PC-3 (cell line): ENCODE results near the gene RABEPK.
"Not testable (repeated sequence)": the region's sequence is repeated elsewhere in the genome, so short reads cannot be mapped to it uniquely, and the experiment has no call there.

Source experiments
- CTCF ChIP-seq: fragments of 300-600 bp; sonication (generic); conservative IDR thresholded peaks from 2 replicates; pipeline ENCODE4 v1.5.1; 2017; ENCODE audit warnings: antibody characterized with exemption, low read depth, mild to moderate bottlenecking, low read length
- EZH2 ChIP-seq: fragments of 300-600 bp; sonication (generic); IDR thresholded peaks from one replicate; pipeline ENCODE4 v1.6.1; 2017; ENCODE audit warnings: antibody characterized with exemption, mild to moderate bottlenecking, low read length; ENCODE audit not compliant: unreplicated experiment
- EZH2phosphoT487 ChIP-seq: fragments of 300-600 bp; sonication (generic); IDR thresholded peaks from 2 replicates; pipeline ENCODE4 v1.6.1; 2018; ENCODE audit warnings: mild to moderate bottlenecking, antibody characterized with exemption, low read length, borderline replicate concordance

DNA sequence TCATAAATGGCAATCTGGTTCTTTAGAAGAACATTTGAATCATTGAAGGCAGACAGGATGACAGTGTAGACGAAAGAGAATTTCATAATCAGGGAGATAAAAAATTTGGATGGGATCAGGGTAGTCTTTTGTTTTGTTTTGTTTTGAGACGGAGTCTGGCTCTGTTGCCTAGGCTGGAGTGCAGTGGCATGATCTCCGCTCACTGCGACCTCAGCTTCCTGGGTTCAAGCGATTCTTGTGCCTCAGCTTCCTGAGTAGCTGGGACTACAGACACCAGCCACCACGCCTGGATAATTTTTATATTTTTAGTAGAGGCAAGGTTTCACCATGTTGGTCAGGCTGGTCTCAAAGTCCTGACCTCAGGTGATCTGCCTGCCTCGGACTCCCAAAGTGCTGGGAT, 63.7 kb downstream of the RABEPK start:
- TF ChIP-seq EZH2, CTCF, EZH2phosphoT487: not testable (repeated sequence)
